Central memory CD4-positive, alpha-beta T cell (primary cell): ENCODE measurements around the gene LCP2.

Experiments used
- DNase-seq: peaks from one replicate; pipeline ENCODE4 v3.0.0; 2022

Gene LCP2

DNA sequence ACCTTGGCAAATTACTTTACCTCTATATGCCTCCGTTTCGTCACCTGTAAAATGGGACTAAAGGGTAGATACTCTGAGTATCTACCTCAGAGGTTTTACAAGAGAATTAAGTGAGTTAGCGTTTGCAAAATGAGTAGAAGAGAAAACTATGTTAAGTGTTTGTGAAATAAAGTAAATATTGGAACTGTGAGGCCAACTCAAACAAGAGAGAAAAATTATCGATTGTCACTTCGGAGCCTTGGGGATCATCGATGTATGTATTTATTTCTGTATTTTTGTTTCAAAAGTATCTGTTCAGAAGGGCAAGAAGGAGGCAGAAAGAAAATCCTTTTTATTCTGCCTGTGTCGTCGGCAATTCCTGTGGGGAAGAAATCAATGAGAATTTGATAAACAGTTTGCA is 90.6 kb downstream of the LCP2 start:
- DNase-seq: no peak

DNA sequence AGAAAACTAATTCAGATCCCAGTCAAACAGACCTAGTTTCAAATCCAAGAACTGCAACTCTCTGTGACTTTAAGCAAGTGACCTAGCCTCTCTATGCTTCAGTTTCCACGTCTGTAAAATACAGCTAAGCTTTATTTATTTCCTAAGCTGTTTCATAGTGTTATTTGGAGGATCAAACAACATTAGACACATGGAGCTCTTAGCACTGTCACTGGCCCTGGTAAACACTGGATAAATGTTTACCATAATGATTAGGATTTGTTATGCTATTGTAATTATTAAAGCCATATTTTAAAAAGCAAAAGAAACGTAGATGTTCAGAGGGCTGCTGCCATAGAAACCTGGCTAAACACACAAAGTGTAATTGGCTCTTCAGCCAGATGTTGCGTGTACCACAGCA is 91.4 kb downstream of the LCP2 start:
- no peak for DNase-seq

DNA sequence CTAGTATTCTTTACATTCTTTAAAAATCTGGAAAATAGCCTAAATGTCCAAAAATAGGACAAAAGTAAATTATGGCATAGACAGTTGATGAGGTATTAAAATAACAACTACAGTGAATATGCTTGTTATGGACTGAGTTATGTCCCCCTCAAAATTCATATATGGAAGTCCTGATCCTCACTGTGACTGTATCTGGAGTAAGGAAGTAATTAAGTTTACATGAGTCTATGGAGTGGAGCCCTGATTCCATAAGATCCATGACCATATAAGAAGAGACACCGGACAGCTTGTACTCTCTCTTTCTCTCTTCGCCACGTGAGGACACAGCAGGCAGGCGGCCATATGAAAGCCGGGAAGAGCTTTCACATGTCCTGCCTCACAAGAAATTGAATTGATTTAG is 93.4 kb downstream of the LCP2 start:
- no peak for DNase-seq

DNA sequence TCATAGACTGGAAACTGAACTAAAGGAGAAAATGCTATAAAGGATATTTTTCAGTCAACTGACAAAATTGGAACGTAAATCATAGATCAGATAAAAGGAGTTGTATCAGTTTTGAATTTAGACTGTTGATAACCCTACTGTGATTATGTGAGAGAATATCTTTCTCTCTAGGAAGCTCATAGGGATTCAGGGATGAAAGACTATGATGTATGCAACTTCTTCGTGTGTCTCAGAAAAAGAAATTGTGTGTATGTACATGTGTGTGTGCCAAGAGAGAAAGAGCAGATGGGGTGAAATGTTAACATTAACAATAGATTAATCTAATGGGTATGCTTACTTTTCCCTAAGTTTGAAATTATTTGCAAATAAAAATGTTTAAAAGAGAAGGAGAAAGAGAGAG is 95.5 kb downstream of the LCP2 start:
- no peak for DNase-seq

DNA sequence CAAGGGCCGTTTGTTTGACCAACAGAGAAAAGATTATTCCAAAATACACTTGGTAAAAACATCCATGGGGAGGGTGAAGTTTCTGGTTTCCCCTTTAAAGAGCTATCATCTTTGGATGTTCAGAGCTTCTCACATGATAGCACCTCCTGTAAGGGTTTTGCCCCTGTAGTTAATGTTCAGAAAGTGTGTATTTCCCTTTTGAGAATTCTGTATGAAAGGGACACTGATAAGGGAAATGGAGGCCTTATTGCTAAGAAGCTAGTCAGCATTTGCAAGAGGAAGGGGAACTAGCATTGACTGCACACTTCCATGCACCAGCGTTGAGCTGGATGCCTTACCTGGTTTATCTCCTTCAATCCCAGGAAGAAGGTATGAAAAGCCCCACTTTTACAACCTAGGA is 96.3 kb downstream of the LCP2 start:
- no peak for DNase-seq

DNA sequence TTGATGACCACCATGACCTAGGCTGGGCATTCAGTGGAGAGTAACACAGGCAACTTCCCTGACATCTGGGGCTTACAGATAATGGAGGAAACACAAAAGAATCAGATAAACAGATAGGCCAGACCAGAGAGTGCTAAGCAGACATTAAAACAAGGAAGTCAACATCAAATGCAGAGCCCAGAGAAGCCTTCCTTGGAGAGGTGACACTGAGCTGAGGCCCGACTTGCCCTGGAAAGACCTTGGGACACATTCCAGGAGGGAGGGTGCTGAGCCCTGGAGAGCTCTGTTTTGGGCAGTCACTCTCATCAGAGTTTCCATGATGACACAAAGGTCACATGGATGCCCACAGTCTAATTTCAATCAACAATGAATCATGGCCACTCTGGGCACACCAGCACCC is 96.7 kb downstream of the LCP2 start:
- no peak for DNase-seq
